ENCODE measurements around the gene BLVRA.

GRCh38 chr7:43725251-43725650 lies 33.2 kb upstream of the BLVRA start:
- TF ChIP-seq POLR2A (IDR thresholded peaks at IDR 0.05), result no peak
- no peak for TF ChIP-seq CTCF (IDR thresholded peaks at IDR 0.05)
- TF ChIP-seq POLR2AphosphoS5 (IDR thresholded peaks at IDR 0.05), result no peak
